ENCODE results near the gene BLM. TPM values are rescaled to one million over a fixed set of nuclear protein-coding genes. Genes with fewer than 3 reads are reported as not detected.

BLM gene
- polyA plus RNA-seq, 1 donor (not counting 4 experiments of a cell fraction or from before 2014, with no cell fraction given), result 4.4 TPM

DNA sequence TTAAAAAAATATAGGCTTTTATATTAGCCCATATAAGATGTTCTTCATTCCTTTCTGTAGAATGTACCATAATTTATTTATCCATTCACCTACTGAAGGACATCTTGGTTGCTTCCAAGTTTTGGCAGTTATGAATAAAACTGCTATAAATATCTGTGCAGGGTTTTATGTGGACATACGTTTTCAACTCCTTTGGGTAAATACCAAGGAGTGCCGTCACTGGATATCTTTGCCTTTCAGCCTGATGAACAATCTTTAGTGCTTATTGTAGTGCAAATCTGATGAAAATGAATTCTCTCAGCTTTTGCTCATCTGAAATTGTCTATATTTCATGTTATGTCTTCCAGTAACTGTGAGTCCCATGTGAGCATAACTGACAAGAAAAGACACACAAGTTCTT, 26.6 kb upstream of the BLM start:
- dilution Hi-C loops (cut with MboI; ENCODE audit: extremely low pct_ligation_motif_present, low sequenced_read_pairs), result no loop called here
- no peak for TF ChIP-seq EZH2 (IDR thresholded peaks at IDR 0.05; ENCODE audit: low read length)
- TF ChIP-seq, protein P1, sequence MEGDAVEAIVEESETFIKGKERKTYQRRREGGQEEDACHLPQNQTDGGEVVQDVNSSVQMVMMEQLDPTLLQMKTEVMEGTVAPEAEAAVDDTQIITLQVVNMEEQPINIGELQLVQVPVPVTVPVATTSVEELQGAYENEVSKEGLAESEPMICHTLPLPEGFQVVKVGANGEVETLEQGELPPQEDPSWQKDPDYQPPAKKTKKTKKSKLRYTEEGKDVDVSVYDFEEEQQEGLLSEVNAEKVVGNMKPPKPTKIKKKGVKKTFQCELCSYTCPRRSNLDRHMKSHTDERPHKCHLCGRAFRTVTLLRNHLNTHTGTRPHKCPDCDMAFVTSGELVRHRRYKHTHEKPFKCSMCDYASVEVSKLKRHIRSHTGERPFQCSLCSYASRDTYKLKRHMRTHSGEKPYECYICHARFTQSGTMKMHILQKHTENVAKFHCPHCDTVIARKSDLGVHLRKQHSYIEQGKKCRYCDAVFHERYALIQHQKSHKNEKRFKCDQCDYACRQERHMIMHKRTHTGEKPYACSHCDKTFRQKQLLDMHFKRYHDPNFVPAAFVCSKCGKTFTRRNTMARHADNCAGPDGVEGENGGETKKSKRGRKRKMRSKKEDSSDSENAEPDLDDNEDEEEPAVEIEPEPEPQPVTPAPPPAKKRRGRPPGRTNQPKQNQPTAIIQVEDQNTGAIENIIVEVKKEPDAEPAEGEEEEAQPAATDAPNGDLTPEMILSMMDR (optimal IDR thresholded peaks at IDR 0.05 in 1 of 3, IDR thresholded peaks at IDR 0.05 in 1 of 3, conservative IDR thresholded peaks at IDR 0.05 in 1 of 3; ENCODE audit: extremely low read depth in 1 of 3, insufficient read depth in 2 of 3, low read length in 3 of 3), result no peak
- no peaks in the 10 kb centered on the region for H3K79me2 ChIP-seq (ENCODE audit: control insufficient read depth, insufficient read depth, low read length)
- FAIRE-seq (no peak), DNase-seq (ENCODE audit: low read depth, low spot score) (no peak)
- no peaks in the 10 kb centered on the region for H3K27me3 ChIP-seq (ENCODE audit: control insufficient read depth, extremely low read depth, insufficient read depth, low read length)
- H3K9ac ChIP-seq (ENCODE audit: control insufficient read depth, extremely low read depth, insufficient read depth, low read length), result no peak overlapping the region
- H3K9me1 ChIP-seq (ENCODE audit: control insufficient read depth, extremely low read depth, insufficient read depth, low read length), result no peaks in the 10 kb centered on the region
- H3K4me3 ChIP-seq (ENCODE audit: control insufficient read depth in 2 of 3, extremely low read depth in 1 of 3, insufficient read depth in 2 of 3, low read depth in 1 of 3, low read length in 3 of 3), result no peak overlapping the region
- H3K9me3 ChIP-seq (ENCODE audit: control insufficient read depth, low read depth, low read length), result no peaks in the 10 kb centered on the region
- H2AFZ ChIP-seq (ENCODE audit: control insufficient read depth, low read length), result no peak overlapping the region
- no peak overlapping the region for H3K27ac ChIP-seq (ENCODE audit: control insufficient read depth, insufficient read depth, low read length)
- no peaks in the 10 kb centered on the region for H3K36me3 ChIP-seq (ENCODE audit: control insufficient read depth in 2 of 2, extremely low read depth in 1 of 2, insufficient read depth in 2 of 2, low read length in 2 of 2)
- no peaks in the 10 kb centered on the region for H3K4me1 ChIP-seq (ENCODE audit: control insufficient read depth, extremely low read depth, insufficient read depth, low read length)
- no peaks in the 10 kb centered on the region for H4K20me1 ChIP-seq (ENCODE audit: control insufficient read depth, extremely low read depth, insufficient read depth, low read length)
- H3K4me2 ChIP-seq (ENCODE audit: control insufficient read depth, extremely low read depth, insufficient read depth, low read depth, low read length), result no peak overlapping the region

DNA sequence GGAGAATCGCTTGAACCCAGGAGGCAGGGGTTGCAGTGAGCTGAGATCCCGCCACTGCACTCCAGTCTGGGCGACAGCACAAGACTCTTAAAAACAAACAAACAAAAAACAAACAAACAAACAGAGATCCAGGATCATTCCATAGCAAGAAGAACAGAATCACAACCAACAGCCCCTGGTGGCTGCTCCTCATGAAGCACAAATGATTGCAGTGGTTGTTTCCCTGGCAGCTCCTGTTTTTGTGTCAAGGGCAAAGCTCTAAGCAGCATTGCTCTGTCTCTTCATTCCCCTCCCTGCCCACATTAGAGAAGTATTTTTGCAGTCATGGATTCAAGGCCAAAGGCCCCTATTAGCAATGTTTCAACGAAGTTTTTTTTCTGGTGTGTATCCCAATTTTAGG, 25.8 kb upstream of the BLM start:
- no peaks in the 10 kb centered on the region for H3K9me1 ChIP-seq (ENCODE audit: control insufficient read depth, extremely low read depth, insufficient read depth, low read length)
- H3K79me2 ChIP-seq (ENCODE audit: control insufficient read depth, insufficient read depth, low read length), result no peaks in the 10 kb centered on the region
- H4K20me1 ChIP-seq (ENCODE audit: control insufficient read depth, extremely low read depth, insufficient read depth, low read length), result no peaks in the 10 kb centered on the region
- H3K9ac ChIP-seq (ENCODE audit: control insufficient read depth, extremely low read depth, insufficient read depth, low read length), result no peak overlapping the region
- H3K27me3 ChIP-seq (ENCODE audit: control insufficient read depth, extremely low read depth, insufficient read depth, low read length), result no peaks in the 10 kb centered on the region
- TF ChIP-seq, protein P1 (optimal IDR thresholded peaks at IDR 0.05 in 1 of 3, IDR thresholded peaks at IDR 0.05 in 1 of 3, conservative IDR thresholded peaks at IDR 0.05 in 1 of 3; ENCODE audit: extremely low read depth in 1 of 3, insufficient read depth in 2 of 3, low read length in 3 of 3), result peak in 1 of 3 experiments; percentile 7
- no peak for TF ChIP-seq EZH2 (IDR thresholded peaks at IDR 0.05; ENCODE audit: low read length)
- H2AFZ ChIP-seq (ENCODE audit: control insufficient read depth, low read length), result no peak overlapping the region
- dilution Hi-C loops (cut with MboI; ENCODE audit: extremely low pct_ligation_motif_present, low sequenced_read_pairs), result no loop called here
- FAIRE-seq (no peak), DNase-seq (ENCODE audit: low read depth, low spot score) (no peak)
- H3K9me3 ChIP-seq (ENCODE audit: control insufficient read depth, low read depth, low read length), result no peaks in the 10 kb centered on the region
- H3K27ac ChIP-seq (ENCODE audit: control insufficient read depth, insufficient read depth, low read length), result no peak overlapping the region
- H3K4me2 ChIP-seq (ENCODE audit: control insufficient read depth, extremely low read depth, insufficient read depth, low read depth, low read length), result no peak overlapping the region
- no peaks in the 10 kb centered on the region for H3K36me3 ChIP-seq (ENCODE audit: control insufficient read depth in 2 of 2, extremely low read depth in 1 of 2, insufficient read depth in 2 of 2, low read length in 2 of 2)
- no peaks in the 10 kb centered on the region for H3K4me1 ChIP-seq (ENCODE audit: control insufficient read depth, extremely low read depth, insufficient read depth, low read length)
- no peak overlapping the region for H3K4me3 ChIP-seq (ENCODE audit: control insufficient read depth in 2 of 3, extremely low read depth in 1 of 3, insufficient read depth in 2 of 3, low read depth in 1 of 3, low read length in 3 of 3)

Data from keratinocyte (primary cell).